ENCODE measurements around the gene ELAVL4.
"Not testable (repeated sequence)": the region's sequence is repeated elsewhere in the genome, so short reads cannot be mapped to it uniquely, and the experiment has no call there.

Gene ELAVL4

GRCh38 chr1:50126927-50127715 lies 18.4 kb downstream of the ELAVL4 start:
- DNase-seq: no peak

- no peak for DNase-seq
Measured at GRCh38 chr1:50129201-50129600, 20.5 kb downstream of the ELAVL4 start.

GRCh38 chr1:50132347-50132894 lies 23.7 kb downstream of the ELAVL4 start:
- no peak for DNase-seq

GRCh38 chr1:50135716-50136115 lies 27.0 kb downstream of the ELAVL4 start:
- DNase-seq: no peak

GRCh38 chr1:50139339-50140181 lies 30.8 kb downstream of the ELAVL4 start:
- DNase-seq: no peak

- DNase-seq: no peak
Measured at GRCh38 chr1:50140182-50140447, 31.4 kb downstream of the ELAVL4 start.

GRCh38 chr1:50147191-50147850 lies 38.6 kb downstream of the ELAVL4 start:
- no peak for DNase-seq

- DNase-seq: no peak
Measured at GRCh38 chr1:50148142-50148923, 39.6 kb downstream of the ELAVL4 start.

GRCh38 chr1:50152236-50152635 lies 43.5 kb downstream of the ELAVL4 start:
- DNase-seq: no peak

- DNase-seq: no peak
Measured at GRCh38 chr1:50155541-50155940, 46.8 kb downstream of the ELAVL4 start.

- DNase-seq: no peak
Measured at GRCh38 chr1:50156241-50157010, 47.7 kb downstream of the ELAVL4 start.

- DNase-seq: no peak
Measured at GRCh38 chr1:50157306-50157941, 48.7 kb downstream of the ELAVL4 start.

- DNase-seq: no peak
Measured at GRCh38 chr1:50158421-50158820, 49.7 kb downstream of the ELAVL4 start.

GRCh38 chr1:50163680-50164079 lies 55.0 kb downstream of the ELAVL4 start:
- DNase-seq: no peak

GRCh38 chr1:50166351-50166750 lies 57.6 kb downstream of the ELAVL4 start:
- not testable (repeated sequence) for DNase-seq

- no peak for DNase-seq
Measured at GRCh38 chr1:50172299-50172698, 63.6 kb downstream of the ELAVL4 start.

- DNase-seq: no peak
Measured at GRCh38 chr1:50174101-50174500, 65.4 kb downstream of the ELAVL4 start.

- no peak for DNase-seq
Measured at GRCh38 chr1:50175719-50176639, 67.3 kb downstream of the ELAVL4 start.

- DNase-seq: no peak
Measured at GRCh38 chr1:50177994-50178393, 69.3 kb downstream of the ELAVL4 start.

GRCh38 chr1:50179639-50180038 lies 70.9 kb downstream of the ELAVL4 start:
- no peak for DNase-seq
